ENCODE data around the gene FBXO40.

FBXO40 gene

DNA sequence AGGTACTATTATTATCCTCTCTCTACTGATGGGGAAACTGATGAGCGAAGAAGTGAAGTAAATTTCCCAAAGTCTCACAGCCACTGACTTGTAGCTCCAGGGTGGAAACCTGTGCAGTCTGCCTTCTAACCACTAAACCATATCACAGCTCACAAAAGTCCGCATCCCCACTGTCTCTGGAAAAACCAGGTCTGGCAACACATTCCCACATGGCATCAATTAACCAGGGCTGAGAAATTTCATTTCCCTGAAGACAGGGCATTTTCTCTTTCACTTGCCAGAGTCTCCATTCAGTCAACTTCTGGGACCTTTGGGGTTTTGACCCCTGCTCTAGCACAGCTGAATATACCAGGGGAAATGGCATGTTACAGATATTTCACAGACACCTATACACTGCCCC, 26.5 kb downstream of the FBXO40 start:
- no peaks in the 10 kb centered on the region for H3F3A ChIP-seq (ENCODE audit: control insufficient read depth, insufficient read depth)
- H3K4me1 ChIP-seq (ENCODE audit: control insufficient read depth, low read length): no peaks in the 10 kb centered on the region
- H3K4me3 ChIP-seq (ENCODE audit: low read length): no peak overlapping the region
- no peaks in the 10 kb centered on the region for H3K9me3 ChIP-seq (ENCODE audit: control insufficient read depth, insufficient read depth, low read length)
- H3K9me2 ChIP-seq (replicated peaks; ENCODE audit: control insufficient read depth, low read length): no peaks in the 10 kb centered on the region
- 0 out of 2 replicates have a peak, but pooled peaks cover 2% of the 10 kb centered on the region for H3K27me3 ChIP-seq (ENCODE audit: control insufficient read depth, low read length)
- H3K4me2 ChIP-seq (ENCODE audit: low read length): no peak overlapping the region
- TF ChIP-seq EZH2phosphoT487 (IDR thresholded peaks at IDR 0.05; ENCODE audit: borderline replicate concordance, low read length): no peak
- TF ChIP-seq, protein P1, sequence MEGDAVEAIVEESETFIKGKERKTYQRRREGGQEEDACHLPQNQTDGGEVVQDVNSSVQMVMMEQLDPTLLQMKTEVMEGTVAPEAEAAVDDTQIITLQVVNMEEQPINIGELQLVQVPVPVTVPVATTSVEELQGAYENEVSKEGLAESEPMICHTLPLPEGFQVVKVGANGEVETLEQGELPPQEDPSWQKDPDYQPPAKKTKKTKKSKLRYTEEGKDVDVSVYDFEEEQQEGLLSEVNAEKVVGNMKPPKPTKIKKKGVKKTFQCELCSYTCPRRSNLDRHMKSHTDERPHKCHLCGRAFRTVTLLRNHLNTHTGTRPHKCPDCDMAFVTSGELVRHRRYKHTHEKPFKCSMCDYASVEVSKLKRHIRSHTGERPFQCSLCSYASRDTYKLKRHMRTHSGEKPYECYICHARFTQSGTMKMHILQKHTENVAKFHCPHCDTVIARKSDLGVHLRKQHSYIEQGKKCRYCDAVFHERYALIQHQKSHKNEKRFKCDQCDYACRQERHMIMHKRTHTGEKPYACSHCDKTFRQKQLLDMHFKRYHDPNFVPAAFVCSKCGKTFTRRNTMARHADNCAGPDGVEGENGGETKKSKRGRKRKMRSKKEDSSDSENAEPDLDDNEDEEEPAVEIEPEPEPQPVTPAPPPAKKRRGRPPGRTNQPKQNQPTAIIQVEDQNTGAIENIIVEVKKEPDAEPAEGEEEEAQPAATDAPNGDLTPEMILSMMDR (IDR thresholded peaks at IDR 0.05; ENCODE audit: low read depth, low read length, poor library complexity, severe bottlenecking): no peak
- H3K36me3 ChIP-seq (ENCODE audit: control insufficient read depth, low read length): no peaks in the 10 kb centered on the region
- no peaks in the 10 kb centered on the region for H4K20me1 ChIP-seq (ENCODE audit: control insufficient read depth, insufficient read depth, low read depth, low read length)
- H3K27ac ChIP-seq (ENCODE audit: low read depth, low read length): no peak overlapping the region
- H3K79me2 ChIP-seq (ENCODE audit: control insufficient read depth, low read length): no peaks in the 10 kb centered on the region

DNA sequence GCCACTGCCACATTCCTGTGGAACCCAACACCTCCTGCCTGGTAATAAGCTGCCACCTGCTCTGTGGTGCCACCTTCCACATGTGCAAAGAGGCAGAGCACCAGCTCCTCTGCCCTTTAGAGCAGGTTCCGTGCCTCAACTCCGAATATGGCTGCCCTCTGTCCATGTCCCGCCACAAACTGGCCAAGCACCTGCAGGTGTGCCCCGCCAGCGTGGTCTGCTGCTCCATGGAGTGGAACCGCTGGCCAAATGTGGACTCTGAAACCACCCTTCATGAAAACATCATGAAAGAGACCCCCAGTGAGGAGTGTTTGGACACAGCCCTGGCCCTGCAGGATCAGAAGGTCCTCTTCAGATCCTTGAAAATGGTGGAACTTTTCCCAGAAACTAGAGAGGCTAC, 28.3 kb downstream of the FBXO40 start:
- Histone ChIP-seq H3K27ac (ENCODE audit: low read depth, low read length) (no peak overlapping the region), H3K27me3 (ENCODE audit: control insufficient read depth, low read length) (0 out of 2 replicates have a peak, but pooled peaks cover 2% of the 10 kb centered on the region), H3K9me3 (ENCODE audit: control insufficient read depth, insufficient read depth, low read length) (no peaks in the 10 kb centered on the region), H3K9me2 (replicated peaks; ENCODE audit: control insufficient read depth, low read length) (no peaks in the 10 kb centered on the region), H3K79me2 (ENCODE audit: control insufficient read depth, low read length) (no peaks in the 10 kb centered on the region), H3K36me3 (ENCODE audit: control insufficient read depth, low read length) (no peaks in the 10 kb centered on the region), H3K4me3 (ENCODE audit: low read length) (no peak overlapping the region), H3F3A (ENCODE audit: control insufficient read depth, insufficient read depth) (no peaks in the 10 kb centered on the region), H4K20me1 (ENCODE audit: control insufficient read depth, insufficient read depth, low read depth, low read length) (no peaks in the 10 kb centered on the region), H3K4me2 (ENCODE audit: low read length) (no peak overlapping the region), H3K4me1 (ENCODE audit: control insufficient read depth, low read length) (no peaks in the 10 kb centered on the region)
- TF ChIP-seq EZH2phosphoT487 (IDR thresholded peaks at IDR 0.05; ENCODE audit: borderline replicate concordance, low read length): no peak
- TF ChIP-seq, protein P1 (IDR thresholded peaks at IDR 0.05; ENCODE audit: low read depth, low read length, poor library complexity, severe bottlenecking): no peak

DNA sequence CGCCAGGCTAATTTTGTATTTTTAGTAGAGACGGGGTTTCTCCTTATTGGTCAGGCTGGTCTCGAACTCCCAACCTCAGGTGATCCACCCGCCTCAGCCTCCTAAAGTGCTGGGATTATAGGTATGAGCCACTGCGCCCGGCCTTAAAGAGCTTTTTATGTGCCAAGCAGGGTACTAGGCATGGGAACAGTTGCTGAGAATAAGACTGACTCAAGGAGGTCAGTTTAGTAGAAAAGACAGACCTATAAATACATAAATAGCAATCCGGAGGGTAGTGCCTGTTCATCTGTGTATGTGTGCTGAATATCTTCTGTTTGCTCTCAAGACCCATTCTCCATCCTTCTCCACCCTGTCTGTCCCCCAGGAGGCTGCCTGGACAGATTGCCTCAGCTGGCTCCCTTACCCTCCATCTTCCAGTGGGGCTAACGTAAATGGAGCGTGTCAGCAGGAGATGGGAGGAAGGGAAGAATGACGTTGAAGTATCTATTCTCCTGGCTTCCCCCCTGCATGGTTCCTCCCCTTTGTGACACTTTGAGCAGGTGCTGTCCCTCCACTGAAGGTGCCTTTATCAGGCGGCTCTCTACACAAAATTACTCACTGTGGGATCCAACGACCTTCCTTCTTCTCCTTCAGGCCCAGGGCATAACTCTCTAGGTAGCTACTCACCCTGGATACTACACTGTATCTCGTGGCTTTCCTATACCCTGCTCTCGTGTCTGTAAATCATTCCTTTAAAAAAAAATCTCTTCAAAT, 31.1 kb downstream of the FBXO40 start:
- TF ChIP-seq, protein P1 (IDR thresholded peaks at IDR 0.05; ENCODE audit: low read depth, low read length, poor library complexity, severe bottlenecking): no peak
- TF ChIP-seq EZH2phosphoT487 (IDR thresholded peaks at IDR 0.05; ENCODE audit: borderline replicate concordance, low read length): no peak
- Histone ChIP-seq H3K4me3 (ENCODE audit: low read length) (no peak overlapping the region), H4K20me1 (ENCODE audit: control insufficient read depth, insufficient read depth, low read depth, low read length) (no peaks in the 10 kb centered on the region), H3K4me1 (ENCODE audit: control insufficient read depth, low read length) (no peaks in the 10 kb centered on the region), H3K36me3 (ENCODE audit: control insufficient read depth, low read length) (no peaks in the 10 kb centered on the region), H3K9me3 (ENCODE audit: control insufficient read depth, insufficient read depth, low read length) (no peaks in the 10 kb centered on the region), H3K9me2 (replicated peaks; ENCODE audit: control insufficient read depth, low read length) (no peaks in the 10 kb centered on the region), H3K27ac (ENCODE audit: low read depth, low read length) (no peak overlapping the region), H3F3A (ENCODE audit: control insufficient read depth, insufficient read depth) (no peaks in the 10 kb centered on the region), H3K4me2 (ENCODE audit: low read length) (no peak overlapping the region), H3K27me3 (ENCODE audit: control insufficient read depth, low read length) (0 out of 2 replicates have a peak, but pooled peaks cover 2% of the 10 kb centered on the region), H3K79me2 (ENCODE audit: control insufficient read depth, low read length) (no peaks in the 10 kb centered on the region)
